CD14-positive monocyte (primary cell): Measurements from ENCODE around the gene VWA3A. TPM values are rescaled to one million over a fixed set of nuclear protein-coding genes. Genes with fewer than 3 reads are reported as not detected.
A peak's percentile ranks its signal among the peaks of the same experiment; 100 is the strongest.

Source experiments
- DNase-seq, 3 donors: peaks; one replicate each; pipeline ENCODE4 v3.0.0-alpha.2; 2011 to 2022
- H2AFZ ChIP-seq: 2 replicates; pipeline ENCODE4 v1.6.0; 2012; ENCODE audit warnings: mild to moderate bottlenecking, low read depth, low read length, inconsistent platforms; ENCODE audit not compliant: insufficient read depth, poor library complexity, severe bottlenecking
- H3K27ac ChIP-seq, 2 donors: 1 replicate in 1 of 2; 2 replicates in 1 of 2; pipeline ENCODE4 v1.5.1; 2012 to 2013; ENCODE audit warnings: low read length in 2 of 2, control low read depth in 1 of 2, inconsistent platforms in 1 of 2, low read depth in 1 of 2, mild to moderate bottlenecking in 1 of 2
- H3K27me3 ChIP-seq, 2 donors: one replicate each; pipeline versions ENCODE4 v1.6.0 to v1.6.1; 2011 to 2013; ENCODE audit warnings: low read length in 2 of 2; ENCODE audit not compliant: control insufficient read depth in 2 of 2, insufficient read depth in 2 of 2
- H3K36me3 ChIP-seq, 2 donors: replicated peaks in 1 of 2; 1 replicate in 1 of 2; 2 replicates in 1 of 2; pipeline versions ENCODE4 v1.5.1 to v1.6.1; 2012 to 2013; ENCODE audit warnings: low read length in 2 of 2, control low read depth in 1 of 2, inconsistent platforms in 1 of 2, mild to moderate bottlenecking in 1 of 2; ENCODE audit not compliant: insufficient read depth in 2 of 2, control insufficient read depth in 1 of 2
- H3K4me1 ChIP-seq, 2 donors: 1 replicate in 1 of 2; 2 replicates in 1 of 2; pipeline versions ENCODE4 v1.5.1 to v1.6.1; 2012 to 2013; ENCODE audit warnings: low read length in 2 of 2, control low read depth in 1 of 2, inconsistent platforms in 1 of 2, mild to moderate bottlenecking in 1 of 2, moderate library complexity in 1 of 2; ENCODE audit not compliant: insufficient read depth in 2 of 2, control insufficient read depth in 1 of 2
- H3K4me2 ChIP-seq: replicated peaks from 2 replicates; pipeline ENCODE3; 2012; ENCODE audit warnings: low read length, moderate library complexity, mild to moderate bottlenecking; ENCODE audit not compliant: poor library complexity, severe bottlenecking; ENCODE audit errors: extremely low read depth
- H3K4me3 ChIP-seq, 3 experiments: fragments of 200-600 bp in 1 of 3; sonication (generic) in 1 of 3; replicated peaks in 1 of 3; 1 replicate in 2 of 3; 2 replicates in 1 of 3; pipeline ENCODE4 v1.5.1; 2011 to 2013; ENCODE audit warnings: low read length in 3 of 3, mild to moderate bottlenecking in 3 of 3, control low read depth in 2 of 3, low read depth in 2 of 3, inconsistent platforms in 1 of 3, moderate library complexity in 1 of 3
- H3K79me2 ChIP-seq: 2 replicates; pipeline ENCODE4 v1.6.0; 2012; ENCODE audit warnings: mild to moderate bottlenecking, control low read depth, inconsistent platforms, low read length, moderate library complexity; ENCODE audit not compliant: insufficient read depth
- H3K9ac ChIP-seq: 2 replicates; pipeline ENCODE4 v1.6.0; 2017; ENCODE audit warnings: low read length, mild to moderate bottlenecking; ENCODE audit not compliant: insufficient read depth, poor library complexity, severe bottlenecking
- H3K9me3 ChIP-seq, 2 donors: replicated peaks in 1 of 2; 1 replicate in 1 of 2; 2 replicates in 1 of 2; pipeline versions ENCODE4 v1.5.1 to v1.6.1; 2012 to 2013; ENCODE audit warnings: low read length in 2 of 2, control low read depth in 1 of 2; ENCODE audit not compliant: control insufficient read depth in 1 of 2, insufficient read depth in 1 of 2
- H4K20me1 ChIP-seq: 2 replicates; pipeline ENCODE4 v1.6.0; 2012; ENCODE audit warnings: mild to moderate bottlenecking, low read length, control low read depth, moderate library complexity; ENCODE audit not compliant: insufficient read depth
- H3K27ac Mint-ChIP-seq, 7 donors: one replicate each; pipeline ENCODE4 v1.8.0; 2020; ENCODE audit warnings: mild to moderate bottlenecking in 7 of 7, mixed read lengths in 7 of 7, moderate library complexity in 6 of 7, inconsistent platforms in 2 of 7
- H3K27me3 Mint-ChIP-seq, 3 donors: one replicate each; pipeline ENCODE4 v1.8.0; 2021 to 2022; ENCODE audit warnings: low read depth in 3 of 3, mild to moderate bottlenecking in 3 of 3, mixed read lengths in 3 of 3, moderate library complexity in 3 of 3, inconsistent platforms in 1 of 3
- H3K36me3 Mint-ChIP-seq, 2 donors: one replicate each; pipeline ENCODE4 v1.8.0; 2020; ENCODE audit warnings: mixed read lengths in 2 of 2, inconsistent platforms in 1 of 2, mild to moderate bottlenecking in 1 of 2
- H3K4me1 Mint-ChIP-seq: one replicate; pipeline ENCODE4 v1.8.0; 2020; ENCODE audit warnings: mild to moderate bottlenecking, mixed read lengths
- H3K4me3 Mint-ChIP-seq, 2 donors: one replicate each; pipeline ENCODE4 v1.8.0; 2020; ENCODE audit warnings: mild to moderate bottlenecking in 2 of 2, mixed read lengths in 2 of 2, moderate library complexity in 1 of 2
- H3K9me3 Mint-ChIP-seq, 7 donors: one replicate each; pipeline ENCODE4 v1.8.0; 2020 to 2022; ENCODE audit warnings: mixed read lengths in 7 of 7, mild to moderate bottlenecking in 6 of 7, moderate library complexity in 6 of 7, inconsistent platforms in 2 of 7
- CTCF ChIP-seq: fragments of 200-600 bp; IDR thresholded peaks from one replicate; pipeline ENCODE4 v1.8.0; 2022; ENCODE audit warnings: antibody characterized with exemption, mild to moderate bottlenecking
- WGBS: methylation state at CpG from one replicate; pipeline ENCODE4 v1.1.5; 2013; ENCODE audit warnings: missing lambda C conversion rate; ENCODE audit not compliant: insufficient coverage; 5-methylcytosine and 5-hydroxymethylcytosine counted together
- intact Hi-C, 2 donors: fragments of 100-400 bp; cut with micrococcal nuclease; formaldehyde crosslinking; loops; one replicate each; pipeline versions ENCODE4 v1.15.0 to v1.15.1; 2023
- polyA plus RNA-seq, 3 donors: library from polyadenylated mRNA; depleted of rRNA in 1 of 3; unstranded in 2 of 3; stranded (reverse) in 1 of 3; fragments of 300-500 nt in 2 of 3; fragments of >200 nt in 1 of 3; fragmentation: Illumina TruSeq in 2 of 3; gene quantifications; 1 replicate in 2 of 3; 2 replicates in 1 of 3; pipeline ENCODE4 v1.2.3, GENCODE V29; 2012 to 2021

VWA3A gene
- polyA plus RNA-seq, 3 donors, result 0.09 TPM; not detected in 2

- Histone ChIP-seq H3K4me2 (no peak overlapping the region), H3K4me1 (peaks cover 0 to 6% of the 10 kb centered on the region in 2 donors), H3K9ac (no peak overlapping the region), H3K27me3 (peaks cover 3 to 29% of the 10 kb centered on the region in 2 donors), H3K4me3 (no peak overlapping the region), H3K27ac (no peak overlapping the region), H4K20me1 (no peaks in the 10 kb centered on the region), H3K79me2 (no peaks in the 10 kb centered on the region), H3K9me3 (peaks cover 0 to 5% of the 10 kb centered on the region in 2 donors), H2AFZ (no peak overlapping the region), H3K36me3 (no peaks in the 10 kb centered on the region)
- H3K4me3 Mint-ChIP-seq, result no peak overlapping the region
- H3K9me3 Mint-ChIP-seq, result peaks cover 0 to 14% (median 5%) of the 10 kb centered on the region in 7 donors
- no peak for TF ChIP-seq CTCF
- 93% methylated on average over 4 of the region's 5 CpGs for WGBS
- H3K36me3 Mint-ChIP-seq, result no peaks in the 10 kb centered on the region
- DNase-seq, result no peak
- H3K27me3 Mint-ChIP-seq, result peaks cover 28 to 39% (median 31%) of the 10 kb centered on the region in 3 donors
- peak overlapping the region in 1 of 7 donors; percentile 38 for H3K27ac Mint-ChIP-seq
- intact Hi-C loops, result no loop called here
- peaks cover 2% of the 10 kb centered on the region for H3K4me1 Mint-ChIP-seq
Measured at GRCh38 chr16:22164482-22164881, 72.1 kb downstream of the VWA3A start.

GRCh38 chr16:22165508-22166285 is 73.4 kb downstream of the VWA3A start:
- H3K27me3 ChIP-seq, result peaks cover 3 to 25% of the 10 kb centered on the region in 2 donors
- H4K20me1 ChIP-seq, result no peaks in the 10 kb centered on the region
- H3K9me3 ChIP-seq, result peaks cover 0 to 5% of the 10 kb centered on the region in 2 donors
- H3K79me2 ChIP-seq, result no peaks in the 10 kb centered on the region
- Mint-ChIP-seq H3K36me3 (no peaks in the 10 kb centered on the region), H3K27me3 (peaks cover 26 to 35% (median 31%) of the 10 kb centered on the region in 3 donors), H3K4me1 (peaks cover 2% of the 10 kb centered on the region), H3K27ac (no peak overlapping the region), H3K4me3 (no peak overlapping the region), H3K9me3 (peaks cover 0 to 16% (median 4%) of the 10 kb centered on the region in 7 donors)
- H3K4me2 ChIP-seq, result no peak overlapping the region
- H3K36me3 ChIP-seq, result no peaks in the 10 kb centered on the region
- TF ChIP-seq CTCF, result no peak
- no peak overlapping the region for H3K4me3 ChIP-seq
- WGBS, result 96% methylated on average over 13 of the region's 16 CpGs
- no peak overlapping the region for H3K9ac ChIP-seq
- no peak overlapping the region for H3K27ac ChIP-seq
- H2AFZ ChIP-seq, result no peak overlapping the region
- DNase-seq, result no peak
- intact Hi-C loops, result no loop called here
- peaks cover 0 to 6% of the 10 kb centered on the region in 2 donors for H3K4me1 ChIP-seq
